ENCODE measurements around the gene ME3.

Gene ME3

GRCh38 chr11:86693518-86693917 lies 21.1 kb upstream of the ME3 start:
- Histone ChIP-seq H3K4me1 (ENCODE audit: low read length) (no peaks in the 10 kb centered on the region), H3K9me2 (replicated peaks; ENCODE audit: insufficient read depth, low read length) (no peaks in the 10 kb centered on the region), H3K9me3 (replicated peaks; ENCODE audit: insufficient read depth, low read length) (no peaks in the 10 kb centered on the region), H3K9ac (ENCODE audit: low read length) (no peak overlapping the region), H3K36me3 (replicated peaks; ENCODE audit: insufficient read depth, low read length) (no peaks in the 10 kb centered on the region), H3K27ac (ENCODE audit: low read length) (no peak overlapping the region), H3K4me2 (ENCODE audit: low read depth, low read length) (no peak overlapping the region), H3K79me2 (ENCODE audit: low read length) (no peaks in the 10 kb centered on the region), H3F3A (ENCODE audit: insufficient read depth, low read length) (no peaks in the 10 kb centered on the region), H3K4me3 (ENCODE audit: low read length) (no peak overlapping the region), H3K27me3 (replicated peaks; ENCODE audit: insufficient read depth, low read length) (no peaks in the 10 kb centered on the region), H4K20me1 (ENCODE audit: insufficient read depth, low read length) (no peaks in the 10 kb centered on the region), H2AFZ (ENCODE audit: low read length) (no peak overlapping the region)
- TF ChIP-seq EZH2 (optimal IDR thresholded peaks at IDR 0.05; ENCODE audit: low read depth, low read length): no peak
- TF ChIP-seq CTCF (IDR thresholded peaks at IDR 0.05; ENCODE audit: low read length): no peak
- no peak for TF ChIP-seq EZH2phosphoT487 (IDR thresholded peaks at IDR 0.05; ENCODE audit: low read length)
- no peak for DNase-seq

- H3K4me2 ChIP-seq (ENCODE audit: low read depth, low read length): no peak overlapping the region
- no peak for DNase-seq
- no peaks in the 10 kb centered on the region for H3K9me3 ChIP-seq (replicated peaks; ENCODE audit: insufficient read depth, low read length)
- no peaks in the 10 kb centered on the region for H4K20me1 ChIP-seq (ENCODE audit: insufficient read depth, low read length)
- no peaks in the 10 kb centered on the region for H3F3A ChIP-seq (ENCODE audit: insufficient read depth, low read length)
- no peaks in the 10 kb centered on the region for H3K9me2 ChIP-seq (replicated peaks; ENCODE audit: insufficient read depth, low read length)
- H3K27me3 ChIP-seq (replicated peaks; ENCODE audit: insufficient read depth, low read length): no peaks in the 10 kb centered on the region
- H2AFZ ChIP-seq (ENCODE audit: low read length): no peak overlapping the region
- H3K4me1 ChIP-seq (ENCODE audit: low read length): no peaks in the 10 kb centered on the region
- no peak overlapping the region for H3K9ac ChIP-seq (ENCODE audit: low read length)
- no peak overlapping the region for H3K4me3 ChIP-seq (ENCODE audit: low read length)
- H3K27ac ChIP-seq (ENCODE audit: low read length): no peak overlapping the region
- H3K36me3 ChIP-seq (replicated peaks; ENCODE audit: insufficient read depth, low read length): no peaks in the 10 kb centered on the region
- TF ChIP-seq EZH2 (optimal IDR thresholded peaks at IDR 0.05; ENCODE audit: low read depth, low read length): no peak
- no peak for TF ChIP-seq EZH2phosphoT487 (IDR thresholded peaks at IDR 0.05; ENCODE audit: low read length)
- no peak for TF ChIP-seq CTCF (IDR thresholded peaks at IDR 0.05; ENCODE audit: low read length)
- no peaks in the 10 kb centered on the region for H3K79me2 ChIP-seq (ENCODE audit: low read length)
These were observed 20.3 kb upstream of the ME3 start for GRCh38 chr11:86692746-86693145.

- no peaks in the 10 kb centered on the region for H4K20me1 ChIP-seq (ENCODE audit: insufficient read depth, low read length)
- no peaks in the 10 kb centered on the region for H3K9me3 ChIP-seq (replicated peaks; ENCODE audit: insufficient read depth, low read length)
- no peaks in the 10 kb centered on the region for H3K27me3 ChIP-seq (replicated peaks; ENCODE audit: insufficient read depth, low read length)
- H3K27ac ChIP-seq (ENCODE audit: low read length): no peak overlapping the region
- H3F3A ChIP-seq (ENCODE audit: insufficient read depth, low read length): no peaks in the 10 kb centered on the region
- H3K9ac ChIP-seq (ENCODE audit: low read length): no peak overlapping the region
- H3K4me1 ChIP-seq (ENCODE audit: low read length): no peaks in the 10 kb centered on the region
- H3K4me2 ChIP-seq (ENCODE audit: low read depth, low read length): no peak overlapping the region
- no peaks in the 10 kb centered on the region for H3K79me2 ChIP-seq (ENCODE audit: low read length)
- H2AFZ ChIP-seq (ENCODE audit: low read length): no peak overlapping the region
- no peaks in the 10 kb centered on the region for H3K9me2 ChIP-seq (replicated peaks; ENCODE audit: insufficient read depth, low read length)
- no peak overlapping the region for H3K4me3 ChIP-seq (ENCODE audit: low read length)
- no peaks in the 10 kb centered on the region for H3K36me3 ChIP-seq (replicated peaks; ENCODE audit: insufficient read depth, low read length)
- DNase-seq: no peak
- TF ChIP-seq EZH2phosphoT487 (IDR thresholded peaks at IDR 0.05; ENCODE audit: low read length) (no peak), EZH2 (optimal IDR thresholded peaks at IDR 0.05; ENCODE audit: low read depth, low read length) (no peak)
These were observed 19.9 kb upstream of the ME3 start for GRCh38 chr11:86692317-86692716.

- Histone ChIP-seq H3K79me2 (ENCODE audit: low read length) (no peaks in the 10 kb centered on the region), H3K36me3 (replicated peaks; ENCODE audit: insufficient read depth, low read length) (no peaks in the 10 kb centered on the region), H3K4me3 (ENCODE audit: low read length) (no peak overlapping the region), H3K9ac (ENCODE audit: low read length) (no peak overlapping the region), H3K9me3 (replicated peaks; ENCODE audit: insufficient read depth, low read length) (no peaks in the 10 kb centered on the region), H3K27ac (ENCODE audit: low read length) (no peak overlapping the region), H4K20me1 (ENCODE audit: insufficient read depth, low read length) (no peaks in the 10 kb centered on the region), H3K9me2 (replicated peaks; ENCODE audit: insufficient read depth, low read length) (no peaks in the 10 kb centered on the region), H3K4me2 (ENCODE audit: low read depth, low read length) (no peak overlapping the region), H3K27me3 (replicated peaks; ENCODE audit: insufficient read depth, low read length) (no peaks in the 10 kb centered on the region), H3K4me1 (ENCODE audit: low read length) (no peaks in the 10 kb centered on the region), H2AFZ (ENCODE audit: low read length) (no peak overlapping the region), H3F3A (ENCODE audit: insufficient read depth, low read length) (no peaks in the 10 kb centered on the region)
- DNase-seq: no peak
- TF ChIP-seq EZH2phosphoT487 (IDR thresholded peaks at IDR 0.05; ENCODE audit: low read length) (no peak), CTCF (IDR thresholded peaks at IDR 0.05; ENCODE audit: low read length) (no peak), EZH2 (optimal IDR thresholded peaks at IDR 0.05; ENCODE audit: low read depth, low read length) (no peak)
These were observed 16.2 kb upstream of the ME3 start for GRCh38 chr11:86688398-86689179.

Measured in MM.1S (cell line).